ENCODE measurements around the gene TIFAB. TPM values are rescaled to one million over a fixed set of nuclear protein-coding genes. Genes with fewer than 3 reads are reported as not detected.

Gene TIFAB
- polyA plus RNA-seq, 3 donors = 0.14 to 0.24 (median 0.23) TPM

- no peak for DNase-seq (ENCODE audit: extremely low read depth in 1 of 11, low read depth in 9 of 11, low spot score in 4 of 11)
Observed at GRCh38 chr5:135434591-135435466, 17.3 kb downstream of the TIFAB start.

DNA sequence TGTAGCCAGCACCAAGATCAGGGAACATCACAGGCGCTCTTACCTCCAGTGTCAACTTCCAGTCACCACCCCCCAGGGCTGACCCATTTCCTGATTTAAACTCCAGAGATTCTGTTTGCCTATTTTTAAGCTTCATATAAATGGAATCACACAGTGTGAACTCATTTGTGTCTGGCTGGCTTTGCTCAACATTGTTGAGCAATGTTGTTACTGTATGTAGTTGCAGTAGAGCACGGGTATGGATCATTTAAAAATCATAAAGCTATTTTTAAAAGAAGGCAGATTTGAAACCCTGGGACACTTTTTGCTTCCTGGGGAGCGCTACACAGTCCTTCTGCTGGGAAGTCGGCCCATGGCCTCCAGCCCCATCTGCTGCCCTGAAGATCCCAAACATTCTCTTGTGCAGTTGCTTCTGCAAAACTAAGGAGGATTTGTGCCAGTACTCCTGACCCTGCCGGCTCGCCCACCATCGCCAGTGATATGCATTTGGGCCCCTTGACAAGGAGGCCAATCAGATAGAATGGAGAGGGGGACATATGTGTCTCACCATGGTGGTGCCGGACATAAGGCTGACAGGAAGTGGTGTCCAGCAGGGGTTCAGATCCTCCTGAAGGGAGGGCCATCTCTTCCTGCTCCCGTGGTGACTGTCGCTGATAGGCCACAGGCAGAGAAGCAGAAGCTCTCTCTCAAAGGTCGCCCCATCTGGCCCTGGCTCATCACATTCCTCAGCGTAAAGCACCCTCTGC is 18.3 kb downstream of the TIFAB start:
- DNase-seq (ENCODE audit: extremely low read depth in 1 of 11, low read depth in 9 of 11, low spot score in 4 of 11) = no peak

- DNase-seq (ENCODE audit: extremely low read depth in 1 of 11, low read depth in 9 of 11, low spot score in 4 of 11) = no peak
Observed at GRCh38 chr5:135432113-135432512, 20.0 kb downstream of the TIFAB start.

DNA sequence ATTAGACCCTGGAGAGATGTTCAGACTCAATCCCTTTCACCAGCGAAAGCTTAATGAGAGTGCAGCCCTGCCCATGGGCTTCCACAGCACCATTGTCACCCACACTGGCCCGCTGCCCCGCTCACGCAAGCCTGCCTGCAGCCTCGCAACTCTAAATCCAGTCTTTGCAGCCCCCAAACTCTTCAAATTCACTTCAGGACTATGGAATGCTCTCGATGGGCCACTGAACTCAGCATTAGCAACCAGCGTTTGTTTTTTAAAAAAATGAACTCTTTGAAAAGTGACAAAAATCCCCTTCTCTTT is 22.1 kb downstream of the TIFAB start:
- no peak for DNase-seq (ENCODE audit: extremely low read depth in 1 of 11, low read depth in 9 of 11, low spot score in 4 of 11)

GRCh38 chr5:135429301-135430134 is 22.6 kb downstream of the TIFAB start:
- no peak for DNase-seq (ENCODE audit: extremely low read depth in 1 of 11, low read depth in 9 of 11, low spot score in 4 of 11)

GRCh38 chr5:135428586-135428985 is 23.6 kb downstream of the TIFAB start:
- DNase-seq (ENCODE audit: extremely low read depth in 1 of 11, low read depth in 9 of 11, low spot score in 4 of 11) = no peak

- DNase-seq (ENCODE audit: extremely low read depth in 1 of 11, low read depth in 9 of 11, low spot score in 4 of 11) = no peak
Observed at GRCh38 chr5:135426102-135427082, 25.8 kb downstream of the TIFAB start.

- DNase-seq (ENCODE audit: extremely low read depth in 1 of 11, low read depth in 9 of 11, low spot score in 4 of 11) = no peak
Observed at GRCh38 chr5:135425641-135426040, 26.5 kb downstream of the TIFAB start.

GRCh38 chr5:135423846-135424168 is 28.3 kb downstream of the TIFAB start:
- no peak for DNase-seq (ENCODE audit: extremely low read depth in 1 of 11, low read depth in 9 of 11, low spot score in 4 of 11)

DNA sequence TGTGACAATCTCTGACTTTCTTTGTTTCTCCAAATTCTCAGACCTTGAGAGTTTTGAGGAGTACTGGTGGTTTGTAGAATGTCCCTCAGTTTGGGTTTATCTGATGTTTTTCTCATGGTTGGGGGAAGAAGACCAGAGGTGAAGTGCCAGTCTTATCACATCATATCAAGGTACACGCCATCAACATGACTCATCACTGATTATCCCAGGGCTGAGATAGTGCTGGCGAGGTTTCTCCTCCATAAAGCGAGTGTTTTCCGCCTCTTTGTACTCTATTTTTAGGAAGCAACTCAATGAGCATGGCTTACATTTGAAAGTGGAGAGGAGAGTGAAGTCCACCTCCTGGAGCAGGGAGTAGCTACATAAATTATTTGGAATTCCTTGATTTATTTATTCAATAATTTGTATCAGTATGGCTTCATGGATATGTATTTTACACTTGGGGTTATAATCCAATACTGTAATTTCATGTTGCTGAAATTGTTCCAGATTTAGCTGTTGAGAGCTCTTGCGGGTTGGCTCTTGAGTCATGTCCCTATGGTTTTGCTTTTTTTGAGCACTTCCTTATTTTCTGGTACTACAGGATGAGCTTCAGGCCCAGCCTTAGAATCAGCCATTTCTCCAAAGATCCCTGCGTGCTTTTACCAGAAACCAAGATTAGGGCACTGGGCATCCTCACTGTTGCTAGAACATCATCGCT is 28.9 kb downstream of the TIFAB start:
- no peak for DNase-seq (ENCODE audit: extremely low read depth in 1 of 11, low read depth in 9 of 11, low spot score in 4 of 11)

GRCh38 chr5:135422419-135422818 is 29.7 kb downstream of the TIFAB start:
- no peak for DNase-seq (ENCODE audit: extremely low read depth in 1 of 11, low read depth in 9 of 11, low spot score in 4 of 11)

DNA sequence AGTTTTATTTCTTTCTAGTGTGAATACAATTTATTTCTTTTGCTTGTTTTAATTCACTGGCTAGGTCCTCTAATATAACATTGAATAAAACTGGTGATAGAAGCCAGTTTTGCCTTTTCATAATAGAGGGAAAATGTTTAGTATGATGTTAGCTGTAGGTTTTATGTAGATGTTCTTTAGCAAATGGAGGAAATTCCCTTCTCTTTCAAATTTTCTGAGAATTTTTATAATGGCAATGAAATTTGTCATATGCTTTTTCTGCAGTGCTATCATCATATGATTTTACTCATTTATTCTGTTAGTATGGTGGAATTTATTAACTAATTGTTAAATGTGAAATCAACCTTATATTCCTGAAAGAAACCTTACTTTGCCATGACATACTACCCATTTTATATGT is 35.1 kb downstream of the TIFAB start:
- no peak for DNase-seq (ENCODE audit: extremely low read depth in 1 of 11, low read depth in 9 of 11, low spot score in 4 of 11)

GRCh38 chr5:135405082-135405481 is 47.1 kb downstream of the TIFAB start:
- DNase-seq (ENCODE audit: extremely low read depth in 1 of 11, low read depth in 9 of 11, low spot score in 4 of 11) = no peak

DNA sequence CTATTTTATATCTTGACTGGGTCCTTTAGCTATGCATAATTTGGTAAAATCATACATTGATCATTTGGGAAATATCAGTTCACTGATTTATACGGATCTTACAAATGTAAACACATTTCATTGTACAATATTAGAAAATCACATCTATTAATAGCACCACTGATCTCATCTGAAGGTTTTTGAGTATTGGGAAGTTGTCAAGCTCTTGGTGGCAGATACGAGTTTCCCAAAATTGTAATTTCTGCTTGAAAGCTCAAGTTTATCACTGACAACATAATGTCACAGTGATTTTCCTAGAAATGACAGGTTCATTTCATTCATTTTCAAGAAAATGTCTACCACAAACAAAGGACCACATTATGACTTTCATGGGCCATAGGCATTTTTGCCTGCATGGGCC is 50.1 kb downstream of the TIFAB start:
- no peak for DNase-seq (ENCODE audit: extremely low read depth in 1 of 11, low read depth in 9 of 11, low spot score in 4 of 11)

DNA sequence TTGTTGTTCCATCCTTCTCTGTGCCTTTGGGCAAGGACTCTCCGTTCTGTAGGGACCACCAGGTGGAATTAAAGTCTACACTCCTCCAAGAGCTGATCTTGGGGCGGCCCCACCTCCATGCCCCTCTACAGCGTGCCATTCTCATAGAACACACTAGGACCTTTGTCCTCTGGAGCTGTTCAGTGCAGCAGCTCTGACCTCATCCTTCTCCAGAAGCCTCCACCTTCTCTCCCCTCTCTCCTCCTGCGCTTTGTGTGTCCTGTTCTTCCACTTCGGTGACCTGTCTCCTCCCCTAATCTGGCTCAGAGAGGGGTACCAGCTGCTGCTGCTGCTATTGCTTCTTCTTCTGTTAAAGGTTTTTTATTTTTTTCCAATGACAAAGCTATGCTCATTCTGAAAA is 51.3 kb downstream of the TIFAB start:
- no peak for DNase-seq (ENCODE audit: extremely low read depth in 1 of 11, low read depth in 9 of 11, low spot score in 4 of 11)

DNA sequence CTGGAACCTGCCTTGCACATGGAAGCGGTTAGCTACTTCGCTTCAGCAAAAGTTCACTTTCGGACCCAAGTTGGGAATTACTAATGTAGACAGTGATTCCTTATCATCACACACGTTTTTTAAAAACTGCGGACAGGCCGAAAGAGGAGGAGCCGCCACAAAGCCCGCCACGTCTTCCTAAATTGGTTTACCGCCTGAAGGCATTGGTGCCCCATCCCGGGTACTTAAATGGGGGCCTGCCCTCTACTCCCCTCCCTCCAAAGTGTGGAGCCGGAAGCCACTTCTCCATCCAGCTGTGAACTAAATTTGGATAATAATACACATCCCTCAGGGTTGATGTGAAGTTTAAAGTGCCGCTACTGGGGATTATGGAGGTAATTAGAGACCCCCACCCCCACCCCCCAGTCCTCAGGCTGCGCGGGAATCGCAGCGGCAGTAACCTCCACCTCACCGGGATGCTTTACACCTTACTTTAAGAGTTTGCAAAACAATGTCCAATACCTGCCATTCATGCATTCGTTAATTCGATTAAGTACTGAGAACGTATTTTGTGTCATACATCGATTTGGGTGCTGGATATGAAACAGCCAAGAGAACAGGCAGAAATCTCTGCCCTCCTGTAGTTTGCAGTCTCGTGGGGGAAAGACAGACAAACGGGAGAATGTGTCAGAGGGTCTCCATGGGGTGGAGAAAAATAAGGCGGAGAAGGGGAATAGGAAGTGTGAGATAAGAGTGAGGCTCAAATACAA is 52.2 kb downstream of the TIFAB start:
- DNase-seq (ENCODE audit: extremely low read depth in 1 of 11, low read depth in 9 of 11, low spot score in 4 of 11) = peak in 1 of 11 donors; percentile 25
